Ishikawa (cell line): ENCODE data around the gene COG4.

Source experiments
- EP300 ChIP-seq: IDR thresholded peaks from 2 replicates; pipeline ENCODE4 v1.6.1; 2012; ENCODE audit warnings: borderline replicate concordance
- REST ChIP-seq: IDR thresholded peaks from 2 replicates; pipeline ENCODE4 v1.6.1; 2012; ENCODE audit warnings: low read depth, mild to moderate bottlenecking

DNA sequence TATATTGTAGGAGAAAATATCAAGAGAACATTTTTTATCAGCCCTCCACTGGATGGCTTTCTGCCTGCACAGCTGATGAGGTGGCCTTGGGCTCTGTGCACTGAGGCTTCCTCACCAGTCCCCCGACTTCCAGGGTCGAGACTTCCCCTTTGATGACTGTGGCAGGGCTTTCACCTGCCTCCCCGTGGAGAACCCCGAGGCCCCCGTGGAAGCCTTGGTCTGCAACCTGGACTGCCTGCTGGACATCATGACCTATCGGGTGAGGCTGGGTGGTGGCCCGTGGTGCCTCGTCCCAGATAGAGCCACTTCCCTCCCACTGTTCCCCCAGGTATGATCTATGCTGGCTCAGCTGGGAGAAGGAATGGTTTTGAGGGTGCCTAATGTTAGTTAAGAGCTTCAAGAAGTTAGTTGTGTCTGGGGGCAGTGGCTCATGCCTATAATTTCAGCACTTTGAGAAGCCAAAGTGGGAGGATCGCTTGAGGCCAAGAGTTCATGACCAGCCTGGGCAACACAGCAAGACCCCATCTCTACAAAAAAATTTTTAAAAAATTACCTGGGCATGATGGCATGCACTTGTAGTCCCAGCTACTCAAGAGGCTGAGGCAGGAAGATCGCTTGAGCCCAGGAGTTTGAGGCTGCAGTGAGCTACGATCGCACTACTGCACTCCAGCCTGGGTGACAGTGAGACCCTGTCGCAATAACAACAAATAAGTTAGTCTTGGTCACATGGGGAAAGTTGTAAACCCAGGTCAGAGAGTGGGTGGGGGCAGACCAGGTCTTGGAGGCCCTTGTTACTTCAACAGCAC is 57.2 kb downstream of the COG4 start:
- TF ChIP-seq EP300 (no peak), REST (no peak)
